Common myeloid progenitor, CD34-positive (primary cell): ENCODE data around the gene PACRG.
A peak's percentile ranks its signal among the peaks of the same experiment; 100 is the strongest.

Experiments used
- CTCF ChIA-PET: fragments of 350-600 bp; sonication (Branson Sonifier 250); formaldehyde crosslinking; loops from one replicate; lab custom pipeline; 2021; ENCODE audit warnings: antibody characterized with exemption; lab: Charles Lee
- POLR2A ChIA-PET: fragments of 350-600 bp; sonication (Branson Sonifier 250); formaldehyde crosslinking; loops from one replicate; lab custom pipeline; 2021; ENCODE audit warnings: antibody characterized with exemption; lab: Charles Lee
- DNase-seq, 3 donors: peaks; one replicate each; pipeline versions ENCODE4 v3.0.0 to v3.0.0-alpha.2; 2013
- H3K27ac ChIP-seq, 2 experiments: 1 replicate in 1 of 2; 2 replicates in 1 of 2; pipeline ENCODE4 v1.7.0; 2013; ENCODE audit warnings: inconsistent platforms in 2 of 2, low read length in 2 of 2, mild to moderate bottlenecking in 2 of 2, low read depth in 1 of 2, moderate library complexity in 1 of 2; ENCODE audit not compliant: severe bottlenecking in 2 of 2, insufficient read depth in 1 of 2, poor library complexity in 1 of 2
- H3K27me3 ChIP-seq, 5 experiments: replicated peaks in 2 of 5; 1 replicate in 3 of 5; 2 replicates in 2 of 5; pipeline versions ENCODE4 v1.6.1 to v1.7.0; 2013; ENCODE audit warnings: low read length in 4 of 5, mild to moderate bottlenecking in 2 of 5, moderate library complexity in 2 of 5, inconsistent platforms in 1 of 5; ENCODE audit not compliant: insufficient read depth in 5 of 5, control insufficient read depth in 4 of 5
- H3K36me3 ChIP-seq, 4 experiments: 1 replicate in 2 of 4; 2 replicates in 2 of 4; pipeline versions ENCODE4 v1.6.1 to v1.7.0; 2013; ENCODE audit warnings: low read length in 3 of 4, control low read depth in 1 of 4, mild to moderate bottlenecking in 1 of 4; ENCODE audit not compliant: control insufficient read depth in 4 of 4, insufficient read depth in 4 of 4
- H3K4me1 ChIP-seq, 4 experiments: 1 replicate in 3 of 4; 2 replicates in 1 of 4; pipeline versions ENCODE4 v1.6.1 to v1.7.1; 2013; ENCODE audit warnings: low read length in 3 of 4, mild to moderate bottlenecking in 3 of 4, control low read depth in 1 of 4, inconsistent platforms in 1 of 4, moderate library complexity in 1 of 4; ENCODE audit not compliant: control insufficient read depth in 4 of 4, insufficient read depth in 4 of 4; ENCODE audit errors: control extremely low read depth in 1 of 4
- H3K4me3 ChIP-seq, 7 experiments: 1 replicate in 4 of 7; 2 replicates in 3 of 7; pipeline versions ENCODE4 v1.5.1 to v1.7.0; 2013; ENCODE audit warnings: mild to moderate bottlenecking in 7 of 7, low read length in 6 of 7, moderate library complexity in 6 of 7, inconsistent platforms in 2 of 7, low read depth in 2 of 7, control low read depth in 1 of 7; ENCODE audit not compliant: insufficient read depth in 4 of 7, control insufficient read depth in 1 of 7; ENCODE audit errors: extremely low read depth in 1 of 7
- H3K9me3 ChIP-seq, 5 experiments: 1 replicate in 4 of 5; 2 replicates in 1 of 5; pipeline versions ENCODE4 v1.6.1 to v1.7.1; 2013; ENCODE audit warnings: low read length in 4 of 5, mild to moderate bottlenecking in 2 of 5, inconsistent platforms in 1 of 5, low read depth in 1 of 5, moderate library complexity in 1 of 5; ENCODE audit not compliant: control insufficient read depth in 4 of 5, insufficient read depth in 2 of 5; ENCODE audit errors: control extremely low read depth in 1 of 5
- WGBS: methylation state at CpG from one replicate; pipeline ENCODE4 v1.1.5; 2013; ENCODE audit not compliant: insufficient coverage; 5-methylcytosine and 5-hydroxymethylcytosine counted together

PACRG gene

DNA sequence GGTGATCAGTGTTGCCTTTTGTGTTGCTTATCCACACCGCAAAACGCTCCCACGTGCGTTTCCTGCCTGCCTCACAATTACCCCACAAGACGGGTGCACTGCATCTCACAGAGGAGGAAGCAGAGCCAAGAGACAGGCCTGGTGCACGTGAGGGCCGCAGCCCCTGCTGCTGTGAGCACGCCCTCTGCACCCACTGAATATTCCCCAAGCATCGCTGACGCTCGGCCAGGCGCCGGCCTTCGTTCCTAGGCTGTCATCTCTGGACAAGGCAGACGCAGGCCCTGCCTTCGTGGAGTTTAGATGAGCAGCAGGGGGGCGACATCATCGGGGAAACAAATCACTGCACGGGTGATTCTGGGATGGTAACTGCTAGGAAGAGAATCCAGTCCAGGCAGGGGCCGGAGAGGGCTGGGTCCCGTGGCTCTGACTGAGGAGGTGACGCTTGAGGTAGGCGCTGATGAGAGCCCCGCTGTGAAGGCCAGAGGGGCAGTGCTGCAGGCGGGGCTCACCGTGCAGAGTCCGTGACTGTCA, 524.4 kb downstream of the PACRG start:
- H3K27ac ChIP-seq: no peak overlapping the region
- H3K4me3 ChIP-seq: no peak overlapping the region
- H3K27me3 ChIP-seq: no peaks in the 10 kb centered on the region
- no peaks in the 10 kb centered on the region for H3K9me3 ChIP-seq
- WGBS: 60% methylated on average over 24 of the region's 27 CpGs
- CTCF ChIA-PET: no interaction called here
- DNase-seq: peak in 2 of 3 donors; percentile 63 to 76
- POLR2A ChIA-PET: no interaction called here
- H3K4me1 ChIP-seq: peaks cover 7 to 34% (median 21%) of the 10 kb centered on the region in 4 experiments
- H3K36me3 ChIP-seq: no peaks in the 10 kb centered on the region

DNA sequence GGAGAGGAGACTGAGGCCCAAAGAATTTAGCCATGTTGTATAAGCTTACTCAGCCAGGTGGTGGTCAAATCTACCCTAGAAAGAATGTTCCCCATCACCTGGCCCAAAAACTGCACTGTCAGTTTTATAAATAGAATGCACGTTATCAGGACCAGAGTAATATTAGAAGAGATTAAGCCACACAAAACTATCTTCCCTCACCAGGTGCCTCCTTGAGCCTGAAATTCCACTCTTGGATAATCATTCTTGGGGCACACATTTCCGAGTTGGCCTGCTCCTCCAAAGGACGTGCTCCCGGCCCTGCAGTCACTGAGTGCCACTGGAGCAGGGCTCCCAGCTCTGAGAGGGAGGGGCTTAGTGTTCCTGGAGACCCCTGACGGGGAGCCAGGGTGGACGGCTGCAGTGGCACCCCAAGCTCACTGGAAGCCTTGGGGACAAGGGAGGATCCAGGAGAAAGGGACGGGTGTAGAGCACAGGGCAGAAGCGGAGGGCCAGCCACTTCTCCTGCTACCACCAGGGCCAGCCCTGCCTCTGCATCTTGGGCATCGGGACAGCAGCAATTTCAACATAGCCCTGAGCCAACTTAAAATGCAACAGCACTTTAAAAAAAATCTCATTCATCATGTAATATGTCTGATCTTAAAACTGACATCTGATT, 525.9 kb downstream of the PACRG start:
- Histone ChIP-seq H3K9me3 (no peaks in the 10 kb centered on the region), H3K27me3 (no peaks in the 10 kb centered on the region), H3K36me3 (no peaks in the 10 kb centered on the region), H3K4me1 (peaks cover 7 to 34% (median 21%) of the 10 kb centered on the region in 4 experiments), H3K4me3 (no peak overlapping the region), H3K27ac (no peak overlapping the region)
- ChIA-PET POLR2A (no interaction called here), CTCF (no interaction called here)
- no peak for DNase-seq
- 100% methylated on average over 6 of the region's 9 CpGs for WGBS

DNA sequence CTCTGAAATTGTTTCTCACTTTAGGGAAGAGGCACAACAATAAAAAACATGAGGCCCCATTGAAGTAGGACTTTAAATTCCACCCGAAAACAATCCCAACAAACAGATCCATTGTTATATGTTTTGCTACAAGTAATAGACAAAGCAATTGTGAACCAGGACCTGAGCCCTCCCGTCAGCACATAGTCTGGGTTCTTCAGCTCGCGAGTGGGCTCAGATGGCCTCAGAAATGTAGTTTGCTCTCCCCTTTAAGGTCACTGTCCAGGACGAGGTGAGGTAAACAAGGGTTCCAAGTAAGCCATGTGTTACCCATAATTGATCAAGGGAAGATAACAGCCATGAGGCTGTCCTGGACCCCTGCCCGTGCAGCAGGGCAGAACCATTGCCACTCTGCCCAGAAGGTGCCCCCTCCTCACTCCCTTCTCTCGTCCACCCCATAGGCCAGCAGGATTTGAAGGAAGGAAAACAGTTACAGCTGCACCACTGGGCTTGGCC, 526.6 kb downstream of the PACRG start:
- H3K27me3 ChIP-seq: no peaks in the 10 kb centered on the region
- ChIA-PET CTCF (no interaction called here), POLR2A (no interaction called here)
- H3K9me3 ChIP-seq: no peaks in the 10 kb centered on the region
- H3K4me1 ChIP-seq: peaks cover 7 to 28% (median 18%) of the 10 kb centered on the region in 4 experiments
- DNase-seq: no peak
- 94% methylated on average over 5 of the region's 7 CpGs for WGBS
- H3K27ac ChIP-seq: no peak overlapping the region
- H3K36me3 ChIP-seq: no peaks in the 10 kb centered on the region
- no peak overlapping the region for H3K4me3 ChIP-seq

DNA sequence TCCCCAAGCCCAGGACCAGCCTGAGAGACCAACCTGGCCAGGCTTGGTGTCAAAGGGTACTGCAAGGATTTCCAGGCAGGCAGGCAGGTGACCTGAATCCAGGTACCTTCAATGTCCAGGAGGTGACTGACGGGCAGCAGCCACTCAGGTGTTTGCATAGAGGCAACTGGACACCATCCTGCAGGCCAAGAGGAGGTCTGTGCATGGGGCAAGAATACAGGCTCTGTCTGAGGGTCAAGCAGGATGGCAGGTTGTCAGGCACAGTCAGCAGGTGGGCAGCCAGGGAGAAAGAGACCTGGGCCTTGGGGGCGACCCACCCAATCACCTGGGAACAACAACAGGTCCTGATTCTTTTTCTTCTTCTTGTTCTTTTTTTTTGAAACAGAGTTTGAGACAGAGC, 527.5 kb downstream of the PACRG start:
- Histone ChIP-seq H3K4me3 (no peak overlapping the region), H3K9me3 (no peaks in the 10 kb centered on the region), H3K36me3 (no peaks in the 10 kb centered on the region), H3K4me1 (peaks cover 2 to 24% (median 12%) of the 10 kb centered on the region in 4 experiments), H3K27me3 (no peaks in the 10 kb centered on the region), H3K27ac (no peak overlapping the region)
- 90% methylated on average over 2 of the region's 2 CpGs for whole genome bisulfite sequencing
- ChIA-PET POLR2A (no interaction called here), CTCF (no interaction called here)
- no peak for DNase-seq

DNA sequence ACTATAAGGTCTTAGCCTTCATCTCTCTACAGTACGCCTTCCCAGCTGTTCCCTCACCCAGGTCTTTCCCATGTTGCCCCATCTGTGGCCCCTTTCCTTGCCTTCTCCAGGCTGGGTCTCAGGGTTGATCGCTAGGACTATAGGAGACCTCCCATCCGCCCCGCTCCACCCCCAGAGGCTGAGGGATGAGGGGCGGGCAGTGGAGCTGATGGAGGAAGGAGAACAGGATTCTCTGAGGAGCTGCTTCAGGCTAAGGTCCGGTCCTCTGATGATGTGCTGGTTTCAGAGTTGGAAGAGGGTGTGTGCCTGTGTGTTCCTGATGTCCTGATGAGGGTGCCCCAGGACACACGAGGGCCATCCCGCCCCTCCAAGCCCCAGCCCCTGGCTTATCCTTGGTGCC, 531.9 kb downstream of the PACRG start:
- Histone ChIP-seq H3K27ac (no peak overlapping the region), H3K4me3 (peak overlapping the region in 1 of 7 experiments; percentile 72), H3K4me1 (peaks cover 3 to 13% (median 9%) of the 10 kb centered on the region in 4 experiments), H3K36me3 (no peaks in the 10 kb centered on the region), H3K27me3 (no peaks in the 10 kb centered on the region), H3K9me3 (no peaks in the 10 kb centered on the region)
- no peak for DNase-seq
- ChIA-PET POLR2A (no interaction called here), CTCF (no interaction called here)
- 97% methylated on average over 6 of the region's 8 CpGs for WGBS

DNA sequence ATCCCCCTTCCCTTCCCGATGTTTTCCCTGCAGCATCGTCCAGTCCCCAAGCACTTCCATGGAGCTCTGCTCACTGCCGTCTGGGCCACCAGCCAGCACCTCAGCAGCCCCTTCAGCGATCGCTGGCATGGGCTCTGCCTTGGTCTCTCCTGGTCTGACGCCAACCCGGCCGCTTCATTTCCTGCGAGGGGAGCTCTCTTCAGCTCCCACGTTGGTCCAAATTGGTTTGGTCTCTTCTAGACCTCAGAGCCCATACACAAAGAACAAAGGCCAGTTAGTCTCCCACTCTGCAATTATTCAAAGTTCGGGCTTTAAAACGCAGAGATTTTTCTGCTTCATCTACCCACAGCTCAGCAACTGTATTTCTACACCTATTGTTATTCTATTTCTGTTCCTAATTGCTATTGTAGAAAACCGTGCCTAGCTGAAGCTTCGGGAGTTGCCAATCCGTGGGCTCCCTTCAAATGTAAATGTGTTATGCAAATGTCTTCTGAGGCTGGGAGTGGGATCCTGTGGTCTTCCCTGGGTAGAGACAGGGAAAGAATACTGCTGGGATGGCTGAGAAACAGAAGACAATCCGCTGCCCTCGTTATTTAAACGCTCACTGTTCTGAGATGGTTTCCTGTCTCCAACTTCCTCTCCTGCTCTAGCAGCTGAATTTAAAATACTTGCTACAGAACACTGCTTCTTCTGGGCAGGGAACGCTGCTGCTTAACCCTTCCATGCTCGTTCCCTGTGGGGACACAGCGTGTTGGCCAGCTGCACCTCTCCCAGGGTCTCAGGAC, 532.5 kb downstream of the PACRG start:
- Histone ChIP-seq H3K27me3 (no peaks in the 10 kb centered on the region), H3K4me1 (peaks cover 3 to 13% (median 9%) of the 10 kb centered on the region in 4 experiments), H3K4me3 (peak overlapping the region in 6 of 7 experiments; percentile 4 to 72 (median 46)), H3K36me3 (no peaks in the 10 kb centered on the region), H3K27ac (no peak overlapping the region), H3K9me3 (no peaks in the 10 kb centered on the region)
- WGBS: 50% methylated on average over 18 of the region's 21 CpGs
- ChIA-PET POLR2A (no interaction called here), CTCF (no interaction called here)
- peak; percentile 11 to 42 (median 37) for DNase-seq

DNA sequence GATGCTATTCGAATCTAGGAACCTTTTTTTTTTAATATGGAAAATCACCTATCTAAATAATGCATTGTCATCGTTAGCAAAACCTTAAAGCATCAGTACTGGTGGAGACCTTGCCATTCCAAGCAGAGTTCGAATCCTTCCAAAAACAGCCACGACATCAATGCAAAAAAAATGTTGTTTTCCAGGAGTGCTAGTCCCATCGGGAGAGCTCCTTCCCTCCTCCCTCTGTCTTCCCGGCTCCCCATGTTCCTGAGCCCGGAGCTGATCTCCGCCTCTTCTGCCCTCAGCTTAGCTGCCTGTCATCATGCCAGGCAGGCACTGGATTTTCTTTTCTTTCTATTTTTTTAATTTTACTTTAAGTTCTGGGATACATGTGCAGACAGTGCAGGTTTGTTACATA, 533.1 kb downstream of the PACRG start:
- Histone ChIP-seq H3K4me3 (peak overlapping the region in 6 of 7 experiments; percentile 4 to 72 (median 46)), H3K27me3 (no peaks in the 10 kb centered on the region), H3K27ac (no peak overlapping the region), H3K9me3 (no peaks in the 10 kb centered on the region), H3K36me3 (no peaks in the 10 kb centered on the region), H3K4me1 (peaks cover 3 to 13% (median 9%) of the 10 kb centered on the region in 4 experiments)
- POLR2A ChIA-PET: no interaction called here
- WGBS: 64% methylated on average over 5 of the region's 8 CpGs
- CTCF ChIA-PET: no interaction called here
- DNase-seq: no peak
